CD14-positive monocyte (primary cell): ENCODE data around the gene POP7. TPM values are rescaled to one million over a fixed set of nuclear protein-coding genes. Genes with fewer than 3 reads are reported as not detected.
A peak's percentile ranks its signal among the peaks of the same experiment; 100 is the strongest.

Source experiments
- DNase-seq, 3 donors: peaks; one replicate each; pipeline ENCODE4 v3.0.0-alpha.2; 2011 to 2022
- H2AFZ ChIP-seq: 2 replicates; pipeline ENCODE4 v1.6.0; 2012; ENCODE audit warnings: mild to moderate bottlenecking, low read depth, low read length, inconsistent platforms; ENCODE audit not compliant: insufficient read depth, poor library complexity, severe bottlenecking
- H3K27ac ChIP-seq, 2 donors: 1 replicate in 1 of 2; 2 replicates in 1 of 2; pipeline ENCODE4 v1.5.1; 2012 to 2013; ENCODE audit warnings: low read length in 2 of 2, control low read depth in 1 of 2, inconsistent platforms in 1 of 2, low read depth in 1 of 2, mild to moderate bottlenecking in 1 of 2
- H3K27me3 ChIP-seq, 2 donors: one replicate each; pipeline versions ENCODE4 v1.6.0 to v1.6.1; 2011 to 2013; ENCODE audit warnings: low read length in 2 of 2; ENCODE audit not compliant: control insufficient read depth in 2 of 2, insufficient read depth in 2 of 2
- H3K36me3 ChIP-seq, 2 donors: replicated peaks in 1 of 2; 1 replicate in 1 of 2; 2 replicates in 1 of 2; pipeline versions ENCODE4 v1.5.1 to v1.6.1; 2012 to 2013; ENCODE audit warnings: low read length in 2 of 2, control low read depth in 1 of 2, inconsistent platforms in 1 of 2, mild to moderate bottlenecking in 1 of 2; ENCODE audit not compliant: insufficient read depth in 2 of 2, control insufficient read depth in 1 of 2
- H3K4me1 ChIP-seq, 2 donors: 1 replicate in 1 of 2; 2 replicates in 1 of 2; pipeline versions ENCODE4 v1.5.1 to v1.6.1; 2012 to 2013; ENCODE audit warnings: low read length in 2 of 2, control low read depth in 1 of 2, inconsistent platforms in 1 of 2, mild to moderate bottlenecking in 1 of 2, moderate library complexity in 1 of 2; ENCODE audit not compliant: insufficient read depth in 2 of 2, control insufficient read depth in 1 of 2
- H3K4me2 ChIP-seq: replicated peaks from 2 replicates; pipeline ENCODE3; 2012; ENCODE audit warnings: low read length, moderate library complexity, mild to moderate bottlenecking; ENCODE audit not compliant: poor library complexity, severe bottlenecking; ENCODE audit errors: extremely low read depth
- H3K4me3 ChIP-seq, 3 experiments: fragments of 200-600 bp in 1 of 3; sonication (generic) in 1 of 3; replicated peaks in 1 of 3; 1 replicate in 2 of 3; 2 replicates in 1 of 3; pipeline ENCODE4 v1.5.1; 2011 to 2013; ENCODE audit warnings: low read length in 3 of 3, mild to moderate bottlenecking in 3 of 3, control low read depth in 2 of 3, low read depth in 2 of 3, inconsistent platforms in 1 of 3, moderate library complexity in 1 of 3
- H3K79me2 ChIP-seq: 2 replicates; pipeline ENCODE4 v1.6.0; 2012; ENCODE audit warnings: mild to moderate bottlenecking, control low read depth, inconsistent platforms, low read length, moderate library complexity; ENCODE audit not compliant: insufficient read depth
- H3K9ac ChIP-seq: 2 replicates; pipeline ENCODE4 v1.6.0; 2017; ENCODE audit warnings: low read length, mild to moderate bottlenecking; ENCODE audit not compliant: insufficient read depth, poor library complexity, severe bottlenecking
- H3K9me3 ChIP-seq, 2 donors: replicated peaks in 1 of 2; 1 replicate in 1 of 2; 2 replicates in 1 of 2; pipeline versions ENCODE4 v1.5.1 to v1.6.1; 2012 to 2013; ENCODE audit warnings: low read length in 2 of 2, control low read depth in 1 of 2; ENCODE audit not compliant: control insufficient read depth in 1 of 2, insufficient read depth in 1 of 2
- H4K20me1 ChIP-seq: 2 replicates; pipeline ENCODE4 v1.6.0; 2012; ENCODE audit warnings: mild to moderate bottlenecking, low read length, control low read depth, moderate library complexity; ENCODE audit not compliant: insufficient read depth
- H3K27ac Mint-ChIP-seq, 7 donors: one replicate each; pipeline ENCODE4 v1.8.0; 2020; ENCODE audit warnings: mild to moderate bottlenecking in 7 of 7, mixed read lengths in 7 of 7, moderate library complexity in 6 of 7, inconsistent platforms in 2 of 7
- H3K27me3 Mint-ChIP-seq, 3 donors: one replicate each; pipeline ENCODE4 v1.8.0; 2021 to 2022; ENCODE audit warnings: low read depth in 3 of 3, mild to moderate bottlenecking in 3 of 3, mixed read lengths in 3 of 3, moderate library complexity in 3 of 3, inconsistent platforms in 1 of 3
- H3K36me3 Mint-ChIP-seq, 2 donors: one replicate each; pipeline ENCODE4 v1.8.0; 2020; ENCODE audit warnings: mixed read lengths in 2 of 2, inconsistent platforms in 1 of 2, mild to moderate bottlenecking in 1 of 2
- H3K4me1 Mint-ChIP-seq: one replicate; pipeline ENCODE4 v1.8.0; 2020; ENCODE audit warnings: mild to moderate bottlenecking, mixed read lengths
- H3K4me3 Mint-ChIP-seq, 2 donors: one replicate each; pipeline ENCODE4 v1.8.0; 2020; ENCODE audit warnings: mild to moderate bottlenecking in 2 of 2, mixed read lengths in 2 of 2, moderate library complexity in 1 of 2
- H3K9me3 Mint-ChIP-seq, 7 donors: one replicate each; pipeline ENCODE4 v1.8.0; 2020 to 2022; ENCODE audit warnings: mixed read lengths in 7 of 7, mild to moderate bottlenecking in 6 of 7, moderate library complexity in 6 of 7, inconsistent platforms in 2 of 7
- CTCF ChIP-seq: fragments of 200-600 bp; IDR thresholded peaks from one replicate; pipeline ENCODE4 v1.8.0; 2022; ENCODE audit warnings: antibody characterized with exemption, mild to moderate bottlenecking
- WGBS: methylation state at CpG from one replicate; pipeline ENCODE4 v1.1.5; 2013; ENCODE audit warnings: missing lambda C conversion rate; ENCODE audit not compliant: insufficient coverage; 5-methylcytosine and 5-hydroxymethylcytosine counted together
- intact Hi-C, 2 donors: fragments of 100-400 bp; cut with micrococcal nuclease; formaldehyde crosslinking; loops; one replicate each; pipeline versions ENCODE4 v1.15.0 to v1.15.1; 2023
- polyA plus RNA-seq, 3 donors: library from polyadenylated mRNA; depleted of rRNA in 1 of 3; unstranded in 2 of 3; stranded (reverse) in 1 of 3; fragments of 300-500 nt in 2 of 3; fragments of >200 nt in 1 of 3; fragmentation: Illumina TruSeq in 2 of 3; gene quantifications; 1 replicate in 2 of 3; 2 replicates in 1 of 3; pipeline ENCODE4 v1.2.3, GENCODE V29; 2012 to 2021

The POP7 gene
- polyA plus RNA-seq, 3 donors, result 11.1 to 48.5 (median 41.6) TPM

GRCh38 chr7:100679927-100680575 lies 25.9 kb upstream of the POP7 start:
- Histone ChIP-seq H3K4me1 (peaks cover 48 to 52% of the 10 kb centered on the region in 2 donors), H3K9ac (no peak overlapping the region), H3K36me3 (peaks cover 76 to 81% of the 10 kb centered on the region in 2 donors), H3K79me2 (peaks cover 34% of the 10 kb centered on the region), H4K20me1 (peaks cover 92% of the 10 kb centered on the region), H3K27ac (peak overlapping the region; percentile 49 to 54), H3K27me3 (no peaks in the 10 kb centered on the region), H3K4me3 (no peak overlapping the region), H3K9me3 (no peaks in the 10 kb centered on the region), H3K4me2 (peak overlapping the region; percentile 1), H2AFZ (no peak overlapping the region)
- H3K27ac Mint-ChIP-seq, result peak overlapping the region; percentile 41 to 92 (median 83)
- H3K36me3 Mint-ChIP-seq, result peaks cover 37 to 75% of the 10 kb centered on the region in 2 donors
- peak; percentile 59 to 69 (median 63) for DNase-seq
- H3K9me3 Mint-ChIP-seq, result peaks cover 0 to 1% (median 0%) of the 10 kb centered on the region in 7 donors
- peak overlapping the region in 1 of 2 donors; percentile 50 for H3K4me3 Mint-ChIP-seq
- intact Hi-C loops, result loop anchor here in 1 of 2 donors (10.0 kb wide), 2 partner anchors 245 to 555 kb away; partner anchors contain the start of genes MBLAC1 and PPP1R35
- H3K27me3 Mint-ChIP-seq, result peaks cover 0 to 2% (median 0%) of the 10 kb centered on the region in 3 donors
- WGBS, result 71% methylated on average over 4 of the region's 13 CpGs
- H3K4me1 Mint-ChIP-seq, result peaks cover 38% of the 10 kb centered on the region
- no peak for TF ChIP-seq CTCF

GRCh38 chr7:100680576-100681271 lies 25.2 kb upstream of the POP7 start:
- Histone ChIP-seq H3K27ac (peak overlapping the region; percentile 49 to 54), H2AFZ (no peak overlapping the region), H4K20me1 (peaks cover 99% of the 10 kb centered on the region), H3K27me3 (no peaks in the 10 kb centered on the region), H3K4me2 (peak overlapping the region; percentile 1), H3K4me3 (no peak overlapping the region), H3K9me3 (no peaks in the 10 kb centered on the region), H3K9ac (no peak overlapping the region), H3K4me1 (peaks cover 48 to 52% of the 10 kb centered on the region in 2 donors), H3K79me2 (peaks cover 27% of the 10 kb centered on the region), H3K36me3 (peaks cover 83 to 87% of the 10 kb centered on the region in 2 donors)
- Mint-ChIP-seq H3K27ac (peak overlapping the region; percentile 37 to 90 (median 80)), H3K27me3 (peaks cover 0 to 2% (median 0%) of the 10 kb centered on the region in 3 donors), H3K4me3 (no peak overlapping the region), H3K4me1 (peaks cover 38% of the 10 kb centered on the region), H3K9me3 (peaks cover 0 to 1% (median 0%) of the 10 kb centered on the region in 7 donors), H3K36me3 (peaks cover 44 to 81% of the 10 kb centered on the region in 2 donors)
- 84% methylated on average over 14 of the region's 18 CpGs for WGBS
- DNase-seq, result peak in 1 of 3 donors; percentile 3
- no peak for TF ChIP-seq CTCF
- intact Hi-C loops, result no loop called here
